Right atrium auricular region (tissue), 2 donors: Measurements from ENCODE around the gene FAM32A. TPM values are rescaled to one million over a fixed set of nuclear protein-coding genes. Genes with fewer than 3 reads are reported as not detected.

Experiments
- DNase-seq: peaks from one replicate; pipeline ENCODE4 v3.0.0-alpha.2; 2019; ENCODE audit warnings: low spot score
- H3K27ac ChIP-seq, 2 donors: fragments of 200-600 bp; sonication (generic); 1 replicate in 1 of 2; 2 replicates in 1 of 2; pipeline ENCODE4 v1.5.1; 2016 to 2019
- H3K27me3 ChIP-seq, 2 donors: fragments of 200-600 bp; sonication (generic); one replicate each; pipeline versions ENCODE4 v1.5.1 to v1.6.0; 2017 to 2019
- H3K36me3 ChIP-seq: fragments of 200-600 bp; sonication (generic); one replicate; pipeline ENCODE4 v1.5.1; 2016
- H3K4me1 ChIP-seq, 2 donors: fragments of 200-600 bp; sonication (generic); one replicate each; pipeline versions ENCODE4 v1.5.1 to v1.6.0; 2017 to 2019
- H3K4me3 ChIP-seq, 2 donors: fragments of 200-600 bp; sonication (generic); 1 replicate in 1 of 2; 2 replicates in 1 of 2; pipeline ENCODE4 v1.5.1; 2017 to 2019; ENCODE audit warnings: mild to moderate bottlenecking in 1 of 2, moderate library complexity in 1 of 2
- H3K9me3 ChIP-seq, 2 donors: fragments of 200-600 bp; sonication (generic); one replicate each; pipeline ENCODE4 v1.5.1; 2019
- total RNA-seq, 2 donors: library from RNA; depleted of rRNA; stranded (reverse); fragments of >200 nt; gene quantifications; one replicate each; pipeline ENCODE4 v1.1.0, GENCODE V29; 2016
- TF ChIP-seq, protein P1 (sequence below), 2 donors: fragments of 200-600 bp; sonication (generic); IDR thresholded peaks; one replicate each; pipeline ENCODE4 v1.5.1; 2019; ENCODE audit warnings: antibody characterized with exemption in 2 of 2

Gene FAM32A
- total RNA-seq, 2 donors from 2014 or later: 56.8 to 61.7 TPM

DNA sequence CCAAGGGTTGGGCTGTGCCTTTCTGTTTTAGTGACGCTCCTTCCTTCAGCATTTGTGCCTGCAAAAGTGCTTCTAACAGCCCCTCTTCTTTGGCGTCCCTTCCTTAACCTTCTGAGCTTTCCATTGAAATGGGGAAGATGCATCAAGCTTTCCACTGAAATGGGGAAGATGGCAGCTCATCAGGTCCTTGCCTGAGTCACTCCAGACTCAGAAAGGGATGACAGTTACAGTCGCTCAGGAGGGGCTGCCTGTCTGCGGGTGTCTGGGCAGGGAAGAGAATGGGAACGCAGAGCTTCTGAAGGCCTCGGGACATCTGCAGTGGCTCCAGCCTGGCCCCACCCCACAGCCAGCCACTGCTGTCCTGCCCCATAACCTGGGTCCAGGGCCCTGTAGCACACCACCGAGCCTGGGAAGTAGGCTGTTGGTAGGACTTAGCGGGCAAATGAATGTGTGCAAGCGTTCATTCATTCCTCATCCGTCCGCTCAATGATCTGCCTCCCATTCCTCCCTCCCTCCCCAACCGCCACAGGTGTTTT, 22.3 kb downstream of the FAM32A start:
- Histone ChIP-seq H3K36me3 (peaks cover 62% of the 10 kb centered on the region), H3K9me3 (no peaks in the 10 kb centered on the region), H3K4me3 (no peak overlapping the region), H3K27ac (no peak overlapping the region), H3K27me3 (no peaks in the 10 kb centered on the region), H3K4me1 (peaks cover 0 to 22% of the 10 kb centered on the region in 2 donors)
- no peak for DNase-seq
- TF ChIP-seq, protein P1, sequence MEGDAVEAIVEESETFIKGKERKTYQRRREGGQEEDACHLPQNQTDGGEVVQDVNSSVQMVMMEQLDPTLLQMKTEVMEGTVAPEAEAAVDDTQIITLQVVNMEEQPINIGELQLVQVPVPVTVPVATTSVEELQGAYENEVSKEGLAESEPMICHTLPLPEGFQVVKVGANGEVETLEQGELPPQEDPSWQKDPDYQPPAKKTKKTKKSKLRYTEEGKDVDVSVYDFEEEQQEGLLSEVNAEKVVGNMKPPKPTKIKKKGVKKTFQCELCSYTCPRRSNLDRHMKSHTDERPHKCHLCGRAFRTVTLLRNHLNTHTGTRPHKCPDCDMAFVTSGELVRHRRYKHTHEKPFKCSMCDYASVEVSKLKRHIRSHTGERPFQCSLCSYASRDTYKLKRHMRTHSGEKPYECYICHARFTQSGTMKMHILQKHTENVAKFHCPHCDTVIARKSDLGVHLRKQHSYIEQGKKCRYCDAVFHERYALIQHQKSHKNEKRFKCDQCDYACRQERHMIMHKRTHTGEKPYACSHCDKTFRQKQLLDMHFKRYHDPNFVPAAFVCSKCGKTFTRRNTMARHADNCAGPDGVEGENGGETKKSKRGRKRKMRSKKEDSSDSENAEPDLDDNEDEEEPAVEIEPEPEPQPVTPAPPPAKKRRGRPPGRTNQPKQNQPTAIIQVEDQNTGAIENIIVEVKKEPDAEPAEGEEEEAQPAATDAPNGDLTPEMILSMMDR (IDR thresholded peaks at IDR 0.05): no peak

DNA sequence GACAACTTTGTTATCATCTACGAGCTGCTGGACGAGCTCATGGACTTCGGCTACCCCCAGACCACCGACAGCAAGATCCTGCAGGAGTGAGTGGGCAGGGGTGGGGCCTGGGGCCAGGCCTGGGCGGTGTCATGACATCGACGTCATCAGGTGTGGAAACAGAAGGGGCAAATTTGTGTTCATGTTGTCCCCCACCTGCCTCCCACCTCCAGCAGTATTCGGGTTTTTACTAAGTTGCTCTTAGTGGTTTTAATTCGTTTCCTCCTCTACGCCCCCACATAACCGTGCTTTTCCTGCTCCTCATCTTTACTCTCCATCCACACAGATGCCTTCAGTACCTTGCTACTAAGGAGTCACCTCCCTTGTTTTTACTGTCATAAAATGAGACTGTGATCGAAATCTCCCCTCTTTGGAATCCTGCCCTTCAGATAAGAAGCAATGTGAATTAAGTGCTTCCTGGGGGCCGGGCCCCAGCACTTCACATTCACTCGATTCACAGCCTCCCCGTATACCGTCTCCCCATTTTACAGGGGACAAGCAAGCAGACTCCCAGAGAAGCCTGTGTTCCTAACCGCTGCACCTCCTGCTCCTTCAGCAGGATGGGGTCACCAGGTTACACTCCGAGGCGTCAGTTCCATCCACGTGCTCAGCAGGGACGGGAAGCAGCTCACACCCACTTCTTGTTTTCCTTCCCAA, 23.0 kb downstream of the FAM32A start:
- peaks cover 0 to 22% of the 10 kb centered on the region in 2 donors for H3K4me1 ChIP-seq
- no peak overlapping the region for H3K27ac ChIP-seq
- DNase-seq: no peak
- peaks cover 56% of the 10 kb centered on the region for H3K36me3 ChIP-seq
- no peaks in the 10 kb centered on the region for H3K27me3 ChIP-seq
- H3K4me3 ChIP-seq: no peak overlapping the region
- no peaks in the 10 kb centered on the region for H3K9me3 ChIP-seq
- TF ChIP-seq, protein P1 (IDR thresholded peaks at IDR 0.05): no peak

DNA sequence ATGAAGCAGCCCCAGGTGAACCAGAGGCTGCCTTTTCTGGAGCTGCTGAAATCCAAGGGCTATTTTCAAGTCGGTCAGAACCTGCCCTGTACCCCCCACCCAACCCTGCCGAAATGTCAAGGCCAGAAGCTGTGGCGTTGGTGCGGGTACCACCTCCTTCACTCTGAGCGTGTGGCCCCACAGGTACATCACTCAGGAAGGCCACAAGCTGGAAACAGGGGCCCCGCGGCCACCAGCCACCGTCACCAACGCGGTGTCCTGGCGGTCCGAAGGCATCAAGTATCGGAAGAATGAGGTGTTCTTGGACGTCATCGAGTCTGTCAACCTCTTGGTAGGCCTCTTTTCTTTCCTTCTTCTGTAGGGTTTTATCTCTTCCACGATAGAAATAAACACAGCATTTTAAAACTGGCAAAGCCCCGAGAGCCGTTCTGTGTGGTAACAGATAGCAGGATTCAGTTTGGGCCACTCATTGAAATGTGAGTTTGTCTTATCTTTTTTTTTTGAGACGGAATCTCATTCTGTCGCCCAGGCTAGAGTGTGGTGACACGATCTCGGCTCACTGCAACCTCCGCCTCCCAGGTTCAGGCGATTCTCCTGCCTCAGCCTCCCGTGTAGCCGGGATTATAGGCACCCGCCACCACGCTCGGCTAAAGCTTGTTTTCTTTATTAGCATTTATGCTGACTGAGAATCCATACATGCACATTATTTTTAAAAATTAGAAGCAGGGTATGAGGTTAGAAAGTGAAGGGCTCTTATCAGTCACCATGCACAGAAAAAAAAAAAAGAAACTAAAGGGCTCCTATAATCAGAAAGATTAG, 23.8 kb downstream of the FAM32A start:
- H3K36me3 ChIP-seq: peaks cover 49% of the 10 kb centered on the region
- no peak overlapping the region for H3K4me3 ChIP-seq
- DNase-seq: no peak
- TF ChIP-seq, protein P1 (IDR thresholded peaks at IDR 0.05): no peak
- H3K27ac ChIP-seq: no peak overlapping the region
- H3K4me1 ChIP-seq: peaks cover 0 to 18% of the 10 kb centered on the region in 2 donors
- H3K9me3 ChIP-seq: no peaks in the 10 kb centered on the region
- H3K27me3 ChIP-seq: no peaks in the 10 kb centered on the region

DNA sequence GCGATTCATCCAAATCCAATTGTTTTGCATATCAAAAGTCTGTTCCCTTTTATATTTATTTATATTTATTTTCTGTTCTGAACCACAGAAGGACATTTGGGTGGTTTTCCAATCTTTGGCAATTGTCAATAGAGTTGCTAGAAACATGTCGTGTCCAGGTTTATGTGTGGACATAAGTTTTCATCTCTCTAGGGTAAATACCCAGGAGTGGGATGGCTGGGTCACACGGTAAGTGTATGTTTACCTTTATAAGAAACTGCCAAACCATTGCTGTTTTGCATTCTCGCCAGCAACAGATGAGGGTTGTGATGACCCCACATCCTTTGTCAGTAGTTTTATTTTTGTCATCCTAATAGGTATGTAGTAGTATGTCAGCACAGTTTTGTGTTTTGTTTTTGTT, 25.0 kb downstream of the FAM32A start:
- TF ChIP-seq, protein P1 (IDR thresholded peaks at IDR 0.05): no peak
- no peak for DNase-seq
- H3K9me3 ChIP-seq: no peaks in the 10 kb centered on the region
- no peak overlapping the region for H3K4me3 ChIP-seq
- H3K27ac ChIP-seq: no peak overlapping the region
- no peaks in the 10 kb centered on the region for H3K27me3 ChIP-seq
- peaks cover 0 to 9% of the 10 kb centered on the region in 2 donors for H3K4me1 ChIP-seq
- peaks cover 53% of the 10 kb centered on the region for H3K36me3 ChIP-seq

DNA sequence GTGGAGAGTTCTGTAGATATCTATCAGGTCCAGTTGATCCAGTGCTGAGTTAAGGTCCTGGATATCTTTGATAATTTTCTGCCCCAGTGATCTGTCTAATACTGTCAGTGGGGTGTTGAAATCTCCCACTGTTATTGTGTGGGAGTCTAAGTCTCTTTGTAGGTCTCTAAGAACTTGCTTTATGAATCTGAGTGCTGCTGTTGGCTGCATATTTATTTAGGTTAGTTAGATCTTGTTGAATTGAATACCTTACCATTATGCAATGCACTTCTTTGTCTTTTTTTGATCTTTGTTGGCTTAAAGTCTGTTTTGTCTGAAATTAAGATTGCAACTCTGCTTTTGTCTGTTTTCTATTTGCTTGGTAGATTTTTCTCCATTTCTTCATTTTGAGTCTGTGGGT, 27.9 kb downstream of the FAM32A start:
- H3K36me3 ChIP-seq: peaks cover 68% of the 10 kb centered on the region
- no peaks in the 10 kb centered on the region for H3K27me3 ChIP-seq
- no peak overlapping the region for H3K27ac ChIP-seq
- H3K9me3 ChIP-seq: no peaks in the 10 kb centered on the region
- no peak overlapping the region for H3K4me3 ChIP-seq
- TF ChIP-seq, protein P1 (IDR thresholded peaks at IDR 0.05): no peak
- H3K4me1 ChIP-seq: peaks cover 0 to 11% of the 10 kb centered on the region in 2 donors
- DNase-seq: no peak
